WTC11 (cell line): Measurements from ENCODE around the gene SGPP2.

Experiments
- AFF4 ChIP-seq: sonication (generic); formaldehyde crosslinking; IDR thresholded peaks from 2 replicates; pipeline ENCODE4 v1.8.1; 2023; ENCODE audit warnings: mild to moderate bottlenecking, missing genetic modification reagents, borderline replicate concordance
- ATF3 ChIP-seq: sonication (generic); formaldehyde crosslinking; conservative IDR thresholded peaks from 2 replicates; pipeline ENCODE4 v1.8.1; 2022; ENCODE audit warnings: mild to moderate bottlenecking, missing genetic modification reagents
- CREB1 ChIP-seq: sonication (generic); formaldehyde crosslinking; IDR thresholded peaks from 2 replicates; pipeline ENCODE4 v1.8.0; 2023; ENCODE audit warnings: mild to moderate bottlenecking, missing genetic modification reagents
- CTCF ChIP-seq: fragments of 200-600 bp; IDR thresholded peaks from 2 replicates; pipeline ENCODE4 v1.8.0; 2022; ENCODE audit warnings: antibody characterized with exemption
- ESRRA ChIP-seq: sonication (generic); formaldehyde crosslinking; IDR thresholded peaks from 2 replicates; pipeline ENCODE4 v1.8.1; 2022; ENCODE audit warnings: mild to moderate bottlenecking, missing genetic modification reagents, borderline replicate concordance
- ETV6 ChIP-seq: sonication (generic); formaldehyde crosslinking; IDR thresholded peaks from 2 replicates; pipeline ENCODE4 v1.8.1; 2022; ENCODE audit warnings: mild to moderate bottlenecking, missing genetic modification reagents
- IRF1 ChIP-seq: sonication (generic); formaldehyde crosslinking; IDR thresholded peaks from 2 replicates; pipeline ENCODE4 v1.8.0; 2023; ENCODE audit warnings: missing genetic modification reagents
- JUN ChIP-seq: sonication (generic); formaldehyde crosslinking; IDR thresholded peaks from 2 replicates; pipeline ENCODE4 v1.8.0; 2023; ENCODE audit warnings: mild to moderate bottlenecking, missing genetic modification reagents
- MAX ChIP-seq: sonication (generic); formaldehyde crosslinking; IDR thresholded peaks from 2 replicates; pipeline ENCODE4 v1.8.0; 2022; ENCODE audit warnings: mild to moderate bottlenecking, missing genetic modification reagents
- NFE2L1 ChIP-seq: sonication (generic); formaldehyde crosslinking; IDR thresholded peaks from 2 replicates; pipeline ENCODE4 v1.8.1; 2023; ENCODE audit warnings: missing genetic modification reagents
- NFYB ChIP-seq: sonication (generic); formaldehyde crosslinking; conservative IDR thresholded peaks from 2 replicates; pipeline ENCODE4 v1.8.0; 2022; ENCODE audit warnings: low read depth, missing genetic modification reagents
- SP1 ChIP-seq: sonication (generic); formaldehyde crosslinking; conservative IDR thresholded peaks from 2 replicates; pipeline ENCODE4 v1.8.1; 2022; ENCODE audit warnings: missing genetic modification reagents
- ZNF219 ChIP-seq: sonication (generic); formaldehyde crosslinking; IDR thresholded peaks from 2 replicates; pipeline ENCODE4 v1.8.0; 2023; ENCODE audit warnings: missing genetic modification reagents, mild to moderate bottlenecking, borderline replicate concordance

- TF ChIP-seq ZNF219 (CRISPR knock-in tag), result no peak
- no peak for TF ChIP-seq IRF1
- no peak for TF ChIP-seq CTCF
- no peak for TF ChIP-seq JUN
- TF ChIP-seq ESRRA (CRISPR knock-in tag), result no peak
- TF ChIP-seq NFYB, result no peak
- TF ChIP-seq SP1 (CRISPR knock-in tag), result no peak
- TF ChIP-seq NFE2L1 (CRISPR knock-in tag), result no peak
- no peak for TF ChIP-seq AFF4
- TF ChIP-seq MAX (CRISPR knock-in tag), result no peak
- TF ChIP-seq ATF3 (CRISPR knock-in tag), result no peak
- no peak for TF ChIP-seq ETV6
- TF ChIP-seq CREB1 (CRISPR knock-in tag), result no peak
Observed at GRCh38 chr2:222594679-222595078, 170.3 kb downstream of the SGPP2 start.
